Type B pancreatic cell (in vitro differentiated cells): ENCODE measurements around the gene DPP6. TPM values are rescaled to one million over a fixed set of nuclear protein-coding genes. Genes with fewer than 3 reads are reported as not detected.

Source experiments
- DNase-seq: peaks from one replicate; pipeline ENCODE4 v3.0.0; 2021; ENCODE audit warnings: mixed read lengths; ENCODE audit not compliant: unreplicated experiment; ENCODE audit errors: extremely low spot score
- H3K27ac Mint-ChIP-seq: 2 replicates; pipeline ENCODE4 v1.8.0; 2021; ENCODE audit warnings: mild to moderate bottlenecking, mixed read lengths
- H3K27me3 Mint-ChIP-seq: 2 replicates; pipeline ENCODE4 v1.8.0; 2021; ENCODE audit warnings: mixed read lengths
- H3K36me3 Mint-ChIP-seq: 2 replicates; pipeline ENCODE4 v1.8.0; 2021; ENCODE audit warnings: mixed read lengths
- H3K4me1 Mint-ChIP-seq: one replicate; pipeline ENCODE4 v1.8.0; 2021; ENCODE audit warnings: mixed read lengths; ENCODE audit not compliant: unreplicated experiment
- H3K4me3 Mint-ChIP-seq: 2 replicates; pipeline ENCODE4 v1.8.0; 2021; ENCODE audit warnings: mild to moderate bottlenecking, mixed read lengths
- H3K9me3 Mint-ChIP-seq: 2 replicates; pipeline ENCODE4 v1.8.0; 2021; ENCODE audit warnings: mixed read lengths
- CTCF ChIP-seq: fragments of 200-600 bp; sonication (generic); conservative IDR thresholded peaks from 2 replicates; pipeline ENCODE4 v1.5.0; 2021; ENCODE audit warnings: antibody characterized with exemption, mild to moderate bottlenecking
- total RNA-seq: library from RNA; stranded (reverse); gene quantifications from 2 replicates; pipeline ENCODE4 v1.2.1, GENCODE V29; 2021; ENCODE audit warnings: low replicate concordance

DPP6 gene
- total RNA-seq, 1 donor from 2014 or later = 4.1 TPM

- H3K9me3 Mint-ChIP-seq = no peaks in the 10 kb centered on the region
- H3K4me3 Mint-ChIP-seq = no peak overlapping the region
- no peaks in the 10 kb centered on the region for H3K36me3 Mint-ChIP-seq
- peaks cover 4% of the 10 kb centered on the region for H3K27me3 Mint-ChIP-seq
- no peaks in the 10 kb centered on the region for H3K4me1 Mint-ChIP-seq
- TF ChIP-seq CTCF = no peak
- H3K27ac Mint-ChIP-seq = no peak overlapping the region
- no peak for DNase-seq
These were observed 522.0 kb downstream of the DPP6 start for GRCh38 chr7:154574235-154574634.

GRCh38 chr7:154575497-154575896 lies 523.3 kb downstream of the DPP6 start:
- no peak for DNase-seq
- Mint-ChIP-seq H3K9me3 (no peaks in the 10 kb centered on the region), H3K27me3 (peaks cover 8% of the 10 kb centered on the region), H3K36me3 (no peaks in the 10 kb centered on the region), H3K4me1 (no peaks in the 10 kb centered on the region), H3K4me3 (no peak overlapping the region), H3K27ac (no peak overlapping the region)
- TF ChIP-seq CTCF = no peak

GRCh38 chr7:154576604-154577003 lies 524.4 kb downstream of the DPP6 start:
- Mint-ChIP-seq H3K4me3 (no peak overlapping the region), H3K36me3 (no peaks in the 10 kb centered on the region), H3K9me3 (no peaks in the 10 kb centered on the region), H3K27ac (no peak overlapping the region), H3K27me3 (peaks cover 10% of the 10 kb centered on the region), H3K4me1 (no peaks in the 10 kb centered on the region)
- DNase-seq = no peak
- no peak for TF ChIP-seq CTCF

- H3K9me3 Mint-ChIP-seq = no peaks in the 10 kb centered on the region
- H3K36me3 Mint-ChIP-seq = no peaks in the 10 kb centered on the region
- TF ChIP-seq CTCF = no peak
- no peak overlapping the region for H3K4me3 Mint-ChIP-seq
- DNase-seq = no peak
- no peaks in the 10 kb centered on the region for H3K4me1 Mint-ChIP-seq
- H3K27ac Mint-ChIP-seq = no peak overlapping the region
- H3K27me3 Mint-ChIP-seq = peaks cover 10% of the 10 kb centered on the region
These were observed 525.1 kb downstream of the DPP6 start for GRCh38 chr7:154577141-154577873.

- no peaks in the 10 kb centered on the region for H3K4me1 Mint-ChIP-seq
- no peak for DNase-seq
These were observed 526.1 kb downstream of the DPP6 start for GRCh38 chr7:154578336-154578735.

More at GRCh38 chr7:154578336-154578735, 526.1 kb downstream of the DPP6 start:
- no peaks in the 10 kb centered on the region for H3K9me3 Mint-ChIP-seq
- H3K4me3 Mint-ChIP-seq = no peak overlapping the region
- H3K36me3 Mint-ChIP-seq = no peaks in the 10 kb centered on the region
- TF ChIP-seq CTCF = no peak
- H3K27ac Mint-ChIP-seq = no peak overlapping the region
- H3K27me3 Mint-ChIP-seq = peaks cover 10% of the 10 kb centered on the region
